ENCODE results near the gene SMYD3. TPM values are rescaled to one million over a fixed set of nuclear protein-coding genes. Genes with fewer than 3 reads are reported as not detected.

Gene SMYD3
- total RNA-seq, 1 experiment from 2014 or later: 25.5 TPM

DNA sequence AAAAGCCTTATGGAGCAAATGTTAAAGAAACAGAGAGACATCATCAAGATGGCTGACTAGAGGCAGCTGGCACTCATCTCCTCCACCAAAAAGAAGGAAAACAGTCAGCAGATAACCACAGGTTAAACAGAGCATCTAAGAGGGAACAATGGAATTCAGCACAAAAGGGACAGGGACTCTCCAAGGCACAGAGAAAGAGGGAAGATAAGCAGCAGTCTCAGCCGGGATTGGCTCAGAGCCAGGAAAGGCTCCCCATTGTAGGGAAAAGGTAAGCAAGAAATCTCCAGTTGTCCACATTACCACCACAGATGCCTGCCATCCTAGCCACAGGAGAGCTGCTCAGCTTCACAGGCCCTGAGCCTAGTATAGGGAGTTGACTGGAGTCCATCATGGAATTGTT is 605.5 kb downstream of the SMYD3 start:
- no peaks in the 10 kb centered on the region for H3K9me3 ChIP-seq (ENCODE audit: control insufficient read depth, low read depth, low read length)
- no peak overlapping the region for H4K91ac ChIP-seq (ENCODE audit: insufficient read length, low read depth, low read length)
- no peaks in the 10 kb centered on the region for H3K79me1 ChIP-seq (ENCODE audit: insufficient read depth, low read depth, low read length, poor library complexity, severe bottlenecking)
- H2BK12ac ChIP-seq (ENCODE audit: insufficient read length, low read depth, low read length): no peak overlapping the region
- no peaks in the 10 kb centered on the region for H3K27me3 ChIP-seq (ENCODE audit: insufficient read depth, low read length)
- H3K4me2 ChIP-seq (ENCODE audit: insufficient read depth, insufficient read length, low read length): no peak overlapping the region
- Mint-ChIP-seq H3K9me3 (peaks cover 19 to 22% of the 10 kb centered on the region in 2 experiments), H3K27ac (no peak overlapping the region), H3K36me3 (ENCODE audit: insufficient read depth in 1 of 3, low read depth in 3 of 3) (peaks cover 18 to 21% (median 20%) of the 10 kb centered on the region in 3 experiments), H3K4me3 (no peak overlapping the region), H3K27me3 (ENCODE audit: low read depth) (no peaks in the 10 kb centered on the region), H3K4me1 (0 out of 4 replicates have a peak, but pooled peaks cover 0 to 5% of the 10 kb centered on the region in 2 experiments)
- H3T11ph ChIP-seq (ENCODE audit: low read length): no peak overlapping the region
- no peaks in the 10 kb centered on the region for H4K20me1 ChIP-seq (ENCODE audit: control insufficient read depth, insufficient read depth, insufficient read length)
- no peak overlapping the region for H2BK15ac ChIP-seq (ENCODE audit: low read depth, low read length)
- H3K23me2 ChIP-seq (ENCODE audit: insufficient read length, low read depth, low read length, poor library complexity, severe bottlenecking): no peaks in the 10 kb centered on the region
- H4K8ac ChIP-seq (replicated peaks; ENCODE audit: insufficient read length, low read depth, low read length): no peak overlapping the region
- no peak overlapping the region for H2AK5ac ChIP-seq (ENCODE audit: insufficient read length, low read length)
- no peak overlapping the region for H3K4ac ChIP-seq (ENCODE audit: low read depth, low read length)
- H2BK5ac ChIP-seq (ENCODE audit: insufficient read length, low read length): no peak overlapping the region
- no peak overlapping the region for H2BK120ac ChIP-seq (ENCODE audit: low read depth, low read length, poor library complexity, severe bottlenecking)
- H3K9ac ChIP-seq (ENCODE audit: extremely low read depth, insufficient read length, low read length): no peak overlapping the region
- TF ChIP-seq, protein P1, sequence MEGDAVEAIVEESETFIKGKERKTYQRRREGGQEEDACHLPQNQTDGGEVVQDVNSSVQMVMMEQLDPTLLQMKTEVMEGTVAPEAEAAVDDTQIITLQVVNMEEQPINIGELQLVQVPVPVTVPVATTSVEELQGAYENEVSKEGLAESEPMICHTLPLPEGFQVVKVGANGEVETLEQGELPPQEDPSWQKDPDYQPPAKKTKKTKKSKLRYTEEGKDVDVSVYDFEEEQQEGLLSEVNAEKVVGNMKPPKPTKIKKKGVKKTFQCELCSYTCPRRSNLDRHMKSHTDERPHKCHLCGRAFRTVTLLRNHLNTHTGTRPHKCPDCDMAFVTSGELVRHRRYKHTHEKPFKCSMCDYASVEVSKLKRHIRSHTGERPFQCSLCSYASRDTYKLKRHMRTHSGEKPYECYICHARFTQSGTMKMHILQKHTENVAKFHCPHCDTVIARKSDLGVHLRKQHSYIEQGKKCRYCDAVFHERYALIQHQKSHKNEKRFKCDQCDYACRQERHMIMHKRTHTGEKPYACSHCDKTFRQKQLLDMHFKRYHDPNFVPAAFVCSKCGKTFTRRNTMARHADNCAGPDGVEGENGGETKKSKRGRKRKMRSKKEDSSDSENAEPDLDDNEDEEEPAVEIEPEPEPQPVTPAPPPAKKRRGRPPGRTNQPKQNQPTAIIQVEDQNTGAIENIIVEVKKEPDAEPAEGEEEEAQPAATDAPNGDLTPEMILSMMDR (conservative IDR thresholded peaks at IDR 0.05): no peak
- no peak overlapping the region for H3K27ac ChIP-seq (ENCODE audit: insufficient read length, low read depth, low read length)
- H3K56ac ChIP-seq (ENCODE audit: insufficient read length, low read depth, low read length): no peak overlapping the region
- no peak for DNase-seq
- no CpG with 5 or more reads among the region's 1 CpG for WGBS (ENCODE audit: extremely low coverage, insufficient read length, low lambda C conversion rate)
- H3K14ac ChIP-seq (ENCODE audit: insufficient read depth, low read length): no peak overlapping the region
- peaks cover 2% of the 10 kb centered on the region; the same call in 1 of the 2 replicates for H3K4me1 ChIP-seq (ENCODE audit: insufficient read depth, low read length)
- no peak overlapping the region for H4K5ac ChIP-seq (ENCODE audit: insufficient read length, low read depth, low read length)
- no peak overlapping the region for H3K23ac ChIP-seq (ENCODE audit: insufficient read length, low read depth, low read length)
- no peak overlapping the region for H2AFZ ChIP-seq (ENCODE audit: low read length)
- H3K79me2 ChIP-seq (ENCODE audit: insufficient read depth, low read length): no peaks in the 10 kb centered on the region
- H3K18ac ChIP-seq (ENCODE audit: insufficient read length, low read depth, low read length): no peak overlapping the region
- no peak overlapping the region for H2BK20ac ChIP-seq (ENCODE audit: low read depth, low read length, poor library complexity, severe bottlenecking)

Data from H9 (cell line).